Measurements from ENCODE around the gene BUD23. TPM values are rescaled to one million over a fixed set of nuclear protein-coding genes. Genes with fewer than 3 reads are reported as not detected.
A peak's percentile ranks its signal among the peaks of the same experiment; 100 is the strongest.

Gene BUD23
- total RNA-seq, 1 donor from 2014 or later, result 56.7 TPM

- DNase-seq (ENCODE audit: extremely low spot score, unreplicated experiment), result no peak
- Mint-ChIP-seq H3K27me3 (ENCODE audit: unreplicated experiment) (no peaks in the 10 kb centered on the region), H3K36me3 (ENCODE audit: unreplicated experiment) (peaks cover 24% of the 10 kb centered on the region), H3K4me3 (ENCODE audit: unreplicated experiment) (no peak overlapping the region), H3K9me3 (ENCODE audit: unreplicated experiment) (no peaks in the 10 kb centered on the region), H3K4me1 (ENCODE audit: unreplicated experiment) (peaks cover 15% of the 10 kb centered on the region), H3K27ac (ENCODE audit: unreplicated experiment) (no peak overlapping the region)
- TF ChIP-seq, protein P1, sequence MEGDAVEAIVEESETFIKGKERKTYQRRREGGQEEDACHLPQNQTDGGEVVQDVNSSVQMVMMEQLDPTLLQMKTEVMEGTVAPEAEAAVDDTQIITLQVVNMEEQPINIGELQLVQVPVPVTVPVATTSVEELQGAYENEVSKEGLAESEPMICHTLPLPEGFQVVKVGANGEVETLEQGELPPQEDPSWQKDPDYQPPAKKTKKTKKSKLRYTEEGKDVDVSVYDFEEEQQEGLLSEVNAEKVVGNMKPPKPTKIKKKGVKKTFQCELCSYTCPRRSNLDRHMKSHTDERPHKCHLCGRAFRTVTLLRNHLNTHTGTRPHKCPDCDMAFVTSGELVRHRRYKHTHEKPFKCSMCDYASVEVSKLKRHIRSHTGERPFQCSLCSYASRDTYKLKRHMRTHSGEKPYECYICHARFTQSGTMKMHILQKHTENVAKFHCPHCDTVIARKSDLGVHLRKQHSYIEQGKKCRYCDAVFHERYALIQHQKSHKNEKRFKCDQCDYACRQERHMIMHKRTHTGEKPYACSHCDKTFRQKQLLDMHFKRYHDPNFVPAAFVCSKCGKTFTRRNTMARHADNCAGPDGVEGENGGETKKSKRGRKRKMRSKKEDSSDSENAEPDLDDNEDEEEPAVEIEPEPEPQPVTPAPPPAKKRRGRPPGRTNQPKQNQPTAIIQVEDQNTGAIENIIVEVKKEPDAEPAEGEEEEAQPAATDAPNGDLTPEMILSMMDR (IDR thresholded peaks at IDR 0.05), result no peak
Observed at GRCh38 chr7:73700581-73701134, 17.3 kb downstream of the BUD23 start.

- no peak for DNase-seq (ENCODE audit: extremely low spot score, unreplicated experiment)
- Mint-ChIP-seq H3K36me3 (ENCODE audit: unreplicated experiment) (peaks cover 21% of the 10 kb centered on the region), H3K27me3 (ENCODE audit: unreplicated experiment) (no peaks in the 10 kb centered on the region), H3K27ac (ENCODE audit: unreplicated experiment) (no peak overlapping the region), H3K9me3 (ENCODE audit: unreplicated experiment) (no peaks in the 10 kb centered on the region), H3K4me1 (ENCODE audit: unreplicated experiment) (peaks cover 23% of the 10 kb centered on the region), H3K4me3 (ENCODE audit: unreplicated experiment) (no peak overlapping the region)
- TF ChIP-seq, protein P1 (IDR thresholded peaks at IDR 0.05), result peak; percentile 60
Observed at GRCh38 chr7:73701357-73701995, 18.1 kb downstream of the BUD23 start.

GRCh38 chr7:73702226-73702625, 18.8 kb downstream of the BUD23 start:
- Mint-ChIP-seq H3K27ac (ENCODE audit: unreplicated experiment) (peak overlapping the region; percentile 58), H3K36me3 (ENCODE audit: unreplicated experiment) (peaks cover 14% of the 10 kb centered on the region), H3K4me3 (ENCODE audit: unreplicated experiment) (no peak overlapping the region), H3K4me1 (ENCODE audit: unreplicated experiment) (peaks cover 31% of the 10 kb centered on the region), H3K9me3 (ENCODE audit: unreplicated experiment) (no peaks in the 10 kb centered on the region), H3K27me3 (ENCODE audit: unreplicated experiment) (no peaks in the 10 kb centered on the region)
- DNase-seq (ENCODE audit: extremely low spot score, unreplicated experiment), result no peak
- TF ChIP-seq, protein P1 (IDR thresholded peaks at IDR 0.05), result no peak

DNA sequence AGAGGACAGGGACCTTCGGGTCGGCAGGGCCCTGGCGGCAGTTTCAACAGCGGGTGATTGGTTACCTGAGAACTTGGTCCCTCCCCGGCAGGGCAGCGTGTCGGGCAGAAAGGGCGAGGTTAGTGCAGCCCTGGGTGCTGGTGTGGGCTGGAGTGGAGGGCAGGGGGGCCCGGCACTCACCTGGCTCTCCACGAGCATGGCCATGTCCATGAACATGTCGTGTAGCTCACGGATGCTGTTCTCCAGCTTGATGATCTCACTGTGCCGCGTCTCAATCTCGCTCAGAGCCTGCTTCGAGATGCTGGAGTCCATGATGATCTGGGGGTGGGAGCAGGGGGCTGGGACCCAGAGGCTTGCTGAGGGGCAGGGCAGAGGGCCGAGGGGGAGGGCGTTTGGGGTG, 19.3 kb downstream of the BUD23 start:
- Mint-ChIP-seq H3K4me3 (ENCODE audit: unreplicated experiment) (no peak overlapping the region), H3K4me1 (ENCODE audit: unreplicated experiment) (peaks cover 35% of the 10 kb centered on the region), H3K27ac (ENCODE audit: unreplicated experiment) (peak overlapping the region; percentile 58), H3K36me3 (ENCODE audit: unreplicated experiment) (peaks cover 11% of the 10 kb centered on the region), H3K27me3 (ENCODE audit: unreplicated experiment) (no peaks in the 10 kb centered on the region), H3K9me3 (ENCODE audit: unreplicated experiment) (no peaks in the 10 kb centered on the region)
- DNase-seq (ENCODE audit: extremely low spot score, unreplicated experiment), result no peak
- TF ChIP-seq, protein P1 (IDR thresholded peaks at IDR 0.05), result no peak

DNA sequence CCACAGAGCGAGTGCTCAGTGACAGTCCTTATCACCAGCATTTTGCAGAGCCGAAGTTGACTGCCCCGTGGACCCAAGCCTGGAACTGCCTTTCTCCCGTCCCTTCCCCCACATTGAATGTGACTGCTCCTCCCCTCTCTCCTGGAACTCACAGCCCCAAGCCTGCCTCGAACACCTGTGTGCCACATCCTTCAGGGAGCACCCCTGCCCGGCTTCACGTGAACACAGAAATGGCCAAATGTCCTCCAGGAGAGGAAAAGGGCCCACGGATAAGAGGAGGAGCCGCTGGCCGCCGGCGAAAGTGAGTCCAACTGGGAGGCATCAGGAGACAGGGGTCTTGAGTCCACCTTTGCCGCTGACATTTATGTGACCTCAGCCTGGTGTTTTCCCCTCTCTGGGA, 19.8 kb downstream of the BUD23 start:
- no peak for DNase-seq (ENCODE audit: extremely low spot score, unreplicated experiment)
- H3K27ac Mint-ChIP-seq (ENCODE audit: unreplicated experiment), result no peak overlapping the region
- H3K36me3 Mint-ChIP-seq (ENCODE audit: unreplicated experiment), result peaks cover 11% of the 10 kb centered on the region
- peaks cover 36% of the 10 kb centered on the region for H3K4me1 Mint-ChIP-seq (ENCODE audit: unreplicated experiment)
- H3K27me3 Mint-ChIP-seq (ENCODE audit: unreplicated experiment), result no peaks in the 10 kb centered on the region
- TF ChIP-seq, protein P1 (IDR thresholded peaks at IDR 0.05), result no peak
- no peak overlapping the region for H3K4me3 Mint-ChIP-seq (ENCODE audit: unreplicated experiment)
- no peaks in the 10 kb centered on the region for H3K9me3 Mint-ChIP-seq (ENCODE audit: unreplicated experiment)

All from osteocyte (in vitro differentiated cells).